T-helper 22 cell (primary cell): ENCODE data around the gene RNF167.

ENCODE experiments used
- DNase-seq: peaks from one replicate; pipeline ENCODE4 v3.0.0-alpha.2; 2020; ENCODE audit warnings: low read depth

RNF167 gene

DNA sequence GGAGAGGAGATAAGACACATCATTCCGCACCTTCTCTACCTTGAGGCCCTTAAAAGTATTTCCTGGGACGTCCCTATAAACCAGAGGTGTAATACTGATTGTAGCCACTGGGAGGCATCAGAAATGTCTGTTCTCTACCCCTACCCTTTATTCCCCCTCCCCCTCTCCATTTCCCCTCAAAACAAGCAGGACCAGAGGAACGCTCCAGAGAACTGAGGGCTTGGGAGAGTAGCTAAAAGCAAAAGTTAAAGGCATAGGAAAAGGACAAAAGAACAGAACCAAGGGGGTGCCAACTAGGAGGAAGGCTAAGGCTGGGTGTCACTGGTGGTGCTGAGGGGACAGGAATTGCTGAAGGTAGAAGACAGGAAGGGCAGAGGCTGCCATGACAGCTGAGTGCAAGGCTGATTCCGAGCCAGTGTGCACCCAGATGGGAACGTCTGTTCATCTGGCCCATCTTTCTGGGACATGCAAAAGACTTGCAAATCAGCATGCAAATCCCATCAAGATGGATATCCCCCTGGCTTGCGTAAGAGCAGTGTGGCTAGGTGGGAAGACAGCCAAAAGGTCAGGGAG is 40.7 kb downstream of the RNF167 start:
- no peak for DNase-seq

- no peak for DNase-seq
These were observed 42.2 kb downstream of the RNF167 start for GRCh38 chr17:4982305-4982704.

DNA sequence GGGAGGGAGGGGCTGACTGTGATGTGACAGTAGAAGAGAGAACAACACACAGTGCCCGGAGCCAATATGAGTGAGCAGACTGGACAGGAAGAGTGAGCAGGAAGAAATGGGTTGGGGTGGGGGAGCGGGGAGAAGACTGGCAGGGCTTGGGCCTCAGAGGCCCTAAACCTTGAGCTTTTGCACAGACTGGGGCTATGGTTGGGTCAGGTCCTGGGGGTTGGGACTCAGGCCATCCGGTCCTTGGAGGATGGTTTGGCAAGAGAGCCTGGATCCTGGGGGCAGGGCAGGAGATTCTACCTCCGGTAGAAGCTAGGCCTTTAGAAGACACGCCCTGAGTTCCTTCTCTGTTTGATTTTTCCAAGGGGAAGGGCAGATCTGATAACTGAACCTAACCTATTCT is 46.3 kb downstream of the RNF167 start:
- no peak for DNase-seq

GRCh38 chr17:4986951-4987766 is 47.1 kb downstream of the RNF167 start, which contains the start of gene CAMTA2:
TSS of gene CAMTA2 (minus strand) at chr17:4987675. CDS start at chr17:4986222, 1,453 bp downstream.
- DNase-seq = peak; percentile 88

- DNase-seq = no peak
These were observed 47.9 kb downstream of the RNF167 start for GRCh38 chr17:4987767-4988567.

DNA sequence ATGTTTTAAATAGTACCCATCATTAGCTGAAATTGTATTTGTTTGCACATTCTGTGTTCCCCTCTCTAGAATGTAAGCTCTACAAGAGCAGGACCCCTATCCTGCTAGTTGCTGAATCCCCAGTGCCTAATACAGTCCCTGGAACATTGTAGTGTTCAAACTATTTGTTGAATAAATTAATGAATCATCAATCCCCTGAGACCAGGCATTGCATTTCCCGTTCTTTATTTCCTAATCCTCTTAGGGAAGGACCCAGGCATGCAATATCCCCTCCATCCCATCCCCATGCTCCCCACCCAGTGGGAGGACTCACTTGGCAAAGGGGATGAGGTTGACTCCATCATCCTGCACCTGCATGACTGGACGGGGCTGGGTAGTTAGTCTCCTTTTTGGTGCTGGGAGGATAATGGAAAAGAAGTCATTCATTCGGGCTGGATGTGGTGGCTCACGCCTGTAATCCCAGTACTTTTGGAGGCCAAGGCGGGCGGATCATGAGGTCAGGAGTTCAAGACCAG is 54.1 kb downstream of the RNF167 start:
- DNase-seq = no peak
